ENCODE results near the gene OTOA. TPM values are rescaled to one million over a fixed set of nuclear protein-coding genes. Genes with fewer than 3 reads are reported as not detected.

The OTOA gene
- total RNA-seq, 1 experiment from 2014 or later, result 0.11 TPM

DNA sequence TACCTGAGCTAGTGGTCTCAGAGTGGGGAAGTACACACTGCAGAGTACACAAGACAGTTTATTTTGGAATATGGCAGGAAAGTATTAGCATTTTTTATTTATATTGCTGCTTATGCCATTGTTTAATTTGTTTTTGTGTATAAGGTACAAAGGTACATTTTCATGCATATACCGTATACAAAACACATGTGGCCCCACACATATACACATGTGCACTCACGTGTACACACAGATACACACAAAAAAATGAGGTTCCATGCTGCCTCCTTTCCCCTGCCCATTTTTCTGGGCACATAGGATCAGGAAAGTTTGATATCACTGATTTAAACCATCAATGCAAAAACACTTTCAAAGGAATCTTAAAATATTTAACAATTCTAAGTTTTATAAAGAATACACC lies 24.3 kb upstream of the OTOA start:
- peaks cover 14 to 24% of the 10 kb centered on the region in 2 experiments for H3K4me1 Mint-ChIP-seq
- no peak overlapping the region for H3K27ac Mint-ChIP-seq
- H2AK5ac ChIP-seq (ENCODE audit: insufficient read length, low read length), result no peak overlapping the region
- no peak overlapping the region for H2AFZ ChIP-seq (ENCODE audit: low read length)
- no peak overlapping the region for H3T11ph ChIP-seq (ENCODE audit: low read length)
- no peaks in the 10 kb centered on the region for H4K20me1 ChIP-seq (ENCODE audit: control insufficient read depth, insufficient read depth, insufficient read length)
- no peak for DNase-seq
- H3K27me3 Mint-ChIP-seq (ENCODE audit: low read depth), result no peaks in the 10 kb centered on the region
- no peak overlapping the region for H3K9ac ChIP-seq (ENCODE audit: extremely low read depth, insufficient read length, low read length)
- H3K36me3 Mint-ChIP-seq (ENCODE audit: insufficient read depth in 1 of 3, low read depth in 3 of 3), result peaks cover 0 to 10% (median 2%) of the 10 kb centered on the region in 3 experiments; a peak in 4 of 7 replicates
- no peak overlapping the region for H2BK12ac ChIP-seq (ENCODE audit: insufficient read length, low read depth, low read length)
- H4K91ac ChIP-seq (ENCODE audit: insufficient read length, low read depth, low read length), result no peak overlapping the region
- no peak overlapping the region for H3K14ac ChIP-seq (ENCODE audit: insufficient read depth, low read length)
- H4K8ac ChIP-seq (replicated peaks; ENCODE audit: insufficient read length, low read depth, low read length), result no peak overlapping the region
- no peaks in the 10 kb centered on the region for H3K4me1 ChIP-seq (ENCODE audit: insufficient read depth, low read length)
- no peak overlapping the region for H3K27ac ChIP-seq (ENCODE audit: insufficient read length, low read depth, low read length)
- no peaks in the 10 kb centered on the region for H3K79me1 ChIP-seq (ENCODE audit: insufficient read depth, low read depth, low read length, poor library complexity, severe bottlenecking)
- H3K9me3 ChIP-seq (ENCODE audit: control insufficient read depth, low read depth, low read length), result no peaks in the 10 kb centered on the region
- no peak overlapping the region for H2BK15ac ChIP-seq (ENCODE audit: low read depth, low read length)
- no peak overlapping the region for H2BK5ac ChIP-seq (ENCODE audit: insufficient read length, low read length)
- H3K4me3 Mint-ChIP-seq, result no peak overlapping the region
- H4K5ac ChIP-seq (ENCODE audit: insufficient read length, low read depth, low read length), result no peak overlapping the region
- H2BK20ac ChIP-seq (ENCODE audit: low read depth, low read length, poor library complexity, severe bottlenecking), result no peak overlapping the region
- no peaks in the 10 kb centered on the region for H3K27me3 ChIP-seq (ENCODE audit: insufficient read depth, low read length)
- H3K23ac ChIP-seq (ENCODE audit: insufficient read length, low read depth, low read length), result no peak overlapping the region
- WGBS (ENCODE audit: extremely low coverage, insufficient read length, low lambda C conversion rate), result no CpG with 5 or more reads among the region's 2 CpGs
- no peak overlapping the region for H3K18ac ChIP-seq (ENCODE audit: insufficient read length, low read depth, low read length)
- no peak overlapping the region for H3K56ac ChIP-seq (ENCODE audit: insufficient read length, low read depth, low read length)
- H2BK120ac ChIP-seq (ENCODE audit: low read depth, low read length, poor library complexity, severe bottlenecking), result no peak overlapping the region
- no peak overlapping the region for H3K4me2 ChIP-seq (ENCODE audit: insufficient read depth, insufficient read length, low read length)
- H3K23me2 ChIP-seq (ENCODE audit: insufficient read length, low read depth, low read length, poor library complexity, severe bottlenecking), result no peaks in the 10 kb centered on the region
- no peak overlapping the region for H3K4ac ChIP-seq (ENCODE audit: low read depth, low read length)
- H3K79me2 ChIP-seq (ENCODE audit: insufficient read depth, low read length), result no peaks in the 10 kb centered on the region
- TF ChIP-seq, protein P1, sequence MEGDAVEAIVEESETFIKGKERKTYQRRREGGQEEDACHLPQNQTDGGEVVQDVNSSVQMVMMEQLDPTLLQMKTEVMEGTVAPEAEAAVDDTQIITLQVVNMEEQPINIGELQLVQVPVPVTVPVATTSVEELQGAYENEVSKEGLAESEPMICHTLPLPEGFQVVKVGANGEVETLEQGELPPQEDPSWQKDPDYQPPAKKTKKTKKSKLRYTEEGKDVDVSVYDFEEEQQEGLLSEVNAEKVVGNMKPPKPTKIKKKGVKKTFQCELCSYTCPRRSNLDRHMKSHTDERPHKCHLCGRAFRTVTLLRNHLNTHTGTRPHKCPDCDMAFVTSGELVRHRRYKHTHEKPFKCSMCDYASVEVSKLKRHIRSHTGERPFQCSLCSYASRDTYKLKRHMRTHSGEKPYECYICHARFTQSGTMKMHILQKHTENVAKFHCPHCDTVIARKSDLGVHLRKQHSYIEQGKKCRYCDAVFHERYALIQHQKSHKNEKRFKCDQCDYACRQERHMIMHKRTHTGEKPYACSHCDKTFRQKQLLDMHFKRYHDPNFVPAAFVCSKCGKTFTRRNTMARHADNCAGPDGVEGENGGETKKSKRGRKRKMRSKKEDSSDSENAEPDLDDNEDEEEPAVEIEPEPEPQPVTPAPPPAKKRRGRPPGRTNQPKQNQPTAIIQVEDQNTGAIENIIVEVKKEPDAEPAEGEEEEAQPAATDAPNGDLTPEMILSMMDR (conservative IDR thresholded peaks at IDR 0.05), result no peak
- H3K9me3 Mint-ChIP-seq, result no peaks in the 10 kb centered on the region

Measured in H9 (cell line).